Measurements from ENCODE around the gene FBXO15.

- TF ChIP-seq, protein P1, sequence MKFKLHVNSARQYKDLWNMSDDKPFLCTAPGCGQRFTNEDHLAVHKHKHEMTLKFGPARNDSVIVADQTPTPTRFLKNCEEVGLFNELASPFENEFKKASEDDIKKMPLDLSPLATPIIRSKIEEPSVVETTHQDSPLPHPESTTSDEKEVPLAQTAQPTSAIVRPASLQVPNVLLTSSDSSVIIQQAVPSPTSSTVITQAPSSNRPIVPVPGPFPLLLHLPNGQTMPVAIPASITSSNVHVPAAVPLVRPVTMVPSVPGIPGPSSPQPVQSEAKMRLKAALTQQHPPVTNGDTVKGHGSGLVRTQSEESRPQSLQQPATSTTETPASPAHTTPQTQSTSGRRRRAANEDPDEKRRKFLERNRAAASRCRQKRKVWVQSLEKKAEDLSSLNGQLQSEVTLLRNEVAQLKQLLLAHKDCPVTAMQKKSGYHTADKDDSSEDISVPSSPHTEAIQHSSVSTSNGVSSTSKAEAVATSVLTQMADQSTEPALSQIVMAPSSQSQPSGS (tag by site-specific recombination; IDR thresholded peaks at IDR 0.05; ENCODE audit: low read depth) = no peak
- TF ChIP-seq ZNF121 (tag by site-specific recombination; IDR thresholded peaks at IDR 0.05) = no peak
- no peak for TF ChIP-seq CTCF (tag by site-specific recombination; IDR thresholded peaks at IDR 0.05)
- no peak for TF ChIP-seq REST (tag by site-specific recombination; IDR thresholded peaks at IDR 0.05)
- no peak for TF ChIP-seq ZNF670 (tag by site-specific recombination; IDR thresholded peaks at IDR 0.05; ENCODE audit: low read depth)
- TF ChIP-seq HOXA7 (CRISPR knock-in tag; IDR thresholded peaks at IDR 0.05; ENCODE audit: borderline replicate concordance) = no peak
- no peak for TF ChIP-seq ZFP37 (tag by site-specific recombination; IDR thresholded peaks at IDR 0.05)
Measured at GRCh38 chr18:74083557-74083952, 64.1 kb downstream of the FBXO15 start.

Measured in HEK293 (cell line).